Measurements from ENCODE around the gene TCTN3. TPM values are rescaled to one million over a fixed set of nuclear protein-coding genes. Genes with fewer than 3 reads are reported as not detected.
"Not testable (repeated sequence)": the region's sequence is repeated elsewhere in the genome, so short reads cannot be mapped to it uniquely, and the experiment has no call there.

TCTN3 gene
- total RNA-seq, 4 donors from 2014 or later, result 6.8 to 21.1 (median 16.7) TPM

DNA sequence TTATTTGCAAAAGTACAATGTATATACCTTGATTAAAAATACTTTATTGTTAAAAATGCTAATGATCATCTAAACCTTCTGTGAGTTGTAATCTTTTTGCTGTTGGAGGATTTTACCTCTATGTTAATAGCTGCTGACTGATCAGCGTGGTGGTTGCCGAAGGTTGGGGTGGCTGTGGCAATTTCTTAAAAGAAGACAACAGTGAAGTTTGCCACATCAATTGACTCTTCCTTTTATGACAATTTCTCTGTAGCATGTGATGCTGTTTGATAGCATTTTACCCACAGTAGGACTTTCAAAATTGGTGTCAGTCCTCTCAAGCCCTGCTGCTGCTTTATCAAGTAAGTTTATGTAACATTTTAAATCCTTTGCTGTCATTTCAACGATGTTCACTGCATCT lies 45.3 kb upstream of the TCTN3 start:
- TF ChIP-seq, protein P1, sequence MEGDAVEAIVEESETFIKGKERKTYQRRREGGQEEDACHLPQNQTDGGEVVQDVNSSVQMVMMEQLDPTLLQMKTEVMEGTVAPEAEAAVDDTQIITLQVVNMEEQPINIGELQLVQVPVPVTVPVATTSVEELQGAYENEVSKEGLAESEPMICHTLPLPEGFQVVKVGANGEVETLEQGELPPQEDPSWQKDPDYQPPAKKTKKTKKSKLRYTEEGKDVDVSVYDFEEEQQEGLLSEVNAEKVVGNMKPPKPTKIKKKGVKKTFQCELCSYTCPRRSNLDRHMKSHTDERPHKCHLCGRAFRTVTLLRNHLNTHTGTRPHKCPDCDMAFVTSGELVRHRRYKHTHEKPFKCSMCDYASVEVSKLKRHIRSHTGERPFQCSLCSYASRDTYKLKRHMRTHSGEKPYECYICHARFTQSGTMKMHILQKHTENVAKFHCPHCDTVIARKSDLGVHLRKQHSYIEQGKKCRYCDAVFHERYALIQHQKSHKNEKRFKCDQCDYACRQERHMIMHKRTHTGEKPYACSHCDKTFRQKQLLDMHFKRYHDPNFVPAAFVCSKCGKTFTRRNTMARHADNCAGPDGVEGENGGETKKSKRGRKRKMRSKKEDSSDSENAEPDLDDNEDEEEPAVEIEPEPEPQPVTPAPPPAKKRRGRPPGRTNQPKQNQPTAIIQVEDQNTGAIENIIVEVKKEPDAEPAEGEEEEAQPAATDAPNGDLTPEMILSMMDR (IDR thresholded peaks at IDR 0.05), result no peak
- TF ChIP-seq POLR2A (IDR thresholded peaks at IDR 0.05), result no peak
- WGBS, 2 donors, result 77 to 83% methylated on average over 3 of the region's 3 CpGs
- intact Hi-C loops (cut with DNase I), result no loop called here
- Histone ChIP-seq H3K4me3 (no peak overlapping the region), H3K4me1 (peaks cover 0 to 22% (median 0%) of the 10 kb centered on the region in 3 donors), H3K36me3 (no peaks in the 10 kb centered on the region), H3K9me3 (no peaks in the 10 kb centered on the region), H3K27me3 (no peaks in the 10 kb centered on the region), H3K27ac (no peak overlapping the region)
- no peak for DNase-seq

DNA sequence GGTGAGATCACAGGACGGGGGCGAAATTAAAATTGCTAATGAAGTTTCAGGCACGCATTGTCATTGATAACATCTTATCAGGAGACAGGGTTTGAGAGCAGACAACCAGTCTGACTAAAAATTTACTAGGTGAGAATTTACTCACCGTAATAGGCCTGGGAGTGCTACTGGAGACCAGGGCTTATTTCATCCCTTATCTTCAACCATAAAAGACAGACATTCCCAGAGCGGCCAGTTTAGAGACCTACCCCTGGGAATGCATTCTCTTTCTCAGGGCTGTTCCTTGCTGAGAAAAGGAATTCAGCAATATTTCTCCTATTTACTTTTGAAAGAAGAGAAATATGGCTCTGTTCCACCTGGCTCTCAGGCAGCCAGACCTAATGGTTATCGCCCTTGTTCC lies 39.2 kb upstream of the TCTN3 start:
- 92 to 96% methylated on average over 6 of the region's 6 CpGs for WGBS, 2 donors
- DNase-seq; intact Hi-C loops (cut with DNase I); H3K27ac ChIP-seq; H3K27me3 ChIP-seq; H3K4me1 ChIP-seq; H3K36me3 ChIP-seq; H3K4me3 ChIP-seq: not testable (repeated sequence)
- peaks cover 0 to 15% (median 10%) of the 10 kb centered on the region in 3 donors for H3K9me3 ChIP-seq

DNA sequence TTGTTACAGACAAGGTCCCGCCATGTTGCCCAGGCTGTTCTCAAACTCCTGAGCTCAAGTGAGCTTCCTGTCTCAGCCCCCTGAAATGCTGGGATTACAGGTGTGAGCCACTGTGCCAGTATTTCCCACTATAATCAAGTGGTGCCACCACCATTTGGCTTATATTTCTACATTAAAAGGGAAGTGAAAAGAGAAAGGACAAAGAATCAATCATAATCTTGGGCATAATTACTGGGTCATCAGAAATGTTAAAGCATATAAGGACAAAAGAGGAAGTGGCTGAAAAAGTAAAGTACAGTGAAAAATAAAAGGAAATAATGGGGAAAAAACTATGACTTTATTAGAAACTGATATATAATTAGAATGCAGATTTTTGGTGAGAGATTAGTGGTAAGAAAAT lies 36.5 kb upstream of the TCTN3 start:
- no peaks in the 10 kb centered on the region for H3K4me1 ChIP-seq
- H3K9me3 ChIP-seq, result peaks cover 0 to 15% (median 10%) of the 10 kb centered on the region in 3 donors
- TF ChIP-seq, protein P1 (IDR thresholded peaks at IDR 0.05), result no peak
- no peak for TF ChIP-seq POLR2A (IDR thresholded peaks at IDR 0.05)
- 62 to 70% methylated on average over 1 of the region's 1 CpG for WGBS, 2 donors
- intact Hi-C loops (cut with DNase I), result no loop called here
- no peak overlapping the region for H3K4me3 ChIP-seq
- peak overlapping the region in 3 of 4 donors; percentile 42 to 65 (median 57) for H3K27ac ChIP-seq
- H3K27me3 ChIP-seq, result no peaks in the 10 kb centered on the region
- H3K36me3 ChIP-seq, result no peaks in the 10 kb centered on the region
- no peak for DNase-seq

DNA sequence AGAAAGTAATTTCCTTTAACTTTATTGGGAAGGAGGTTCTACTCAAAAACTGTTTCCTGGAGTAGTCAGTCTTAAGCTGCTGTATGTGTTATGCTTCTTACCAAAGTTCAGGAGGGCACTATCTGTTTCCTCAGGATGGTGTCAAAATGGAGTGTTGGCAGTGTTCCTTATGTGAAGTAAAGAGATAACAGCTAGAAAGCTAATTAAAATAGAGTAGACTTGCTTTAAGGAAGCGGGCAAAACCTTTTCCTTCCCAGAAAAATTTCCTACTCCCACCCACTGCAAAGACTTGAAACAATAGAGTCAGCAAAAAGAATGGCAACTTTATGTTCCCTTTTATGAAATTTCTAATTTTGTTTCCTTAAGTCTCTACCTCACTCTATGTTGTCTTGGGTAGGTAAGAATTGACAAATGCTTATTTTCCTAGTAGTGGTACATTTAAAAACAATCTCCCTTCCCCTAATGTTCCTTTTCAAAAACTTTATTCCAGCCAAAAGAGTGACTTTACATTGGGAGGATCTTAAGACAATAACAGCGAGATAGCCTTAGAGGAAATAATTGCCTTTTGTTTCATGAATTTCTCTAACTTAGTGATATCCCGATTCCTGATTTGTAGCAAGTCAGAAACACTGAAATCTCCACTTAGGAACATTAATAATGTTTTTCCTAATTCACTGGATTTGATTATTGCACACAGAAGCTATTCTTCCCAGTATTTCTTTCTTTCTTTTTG lies 35.8 kb upstream of the TCTN3 start:
- Histone ChIP-seq H3K27me3 (no peaks in the 10 kb centered on the region), H3K36me3 (no peaks in the 10 kb centered on the region), H3K4me1 (no peaks in the 10 kb centered on the region), H3K27ac (peak overlapping the region in 3 of 4 donors; percentile 42 to 65 (median 57)), H3K9me3 (peaks cover 0 to 15% (median 10%) of the 10 kb centered on the region in 3 donors), H3K4me3 (no peak overlapping the region)
- no peak for DNase-seq
- intact Hi-C loops (cut with DNase I), result no loop called here
- 66 to 67% methylated on average over 3 of the region's 3 CpGs for WGBS, 2 donors
- TF ChIP-seq, protein P1 (IDR thresholded peaks at IDR 0.05), result no peak
- TF ChIP-seq POLR2A (IDR thresholded peaks at IDR 0.05), result no peak

DNA sequence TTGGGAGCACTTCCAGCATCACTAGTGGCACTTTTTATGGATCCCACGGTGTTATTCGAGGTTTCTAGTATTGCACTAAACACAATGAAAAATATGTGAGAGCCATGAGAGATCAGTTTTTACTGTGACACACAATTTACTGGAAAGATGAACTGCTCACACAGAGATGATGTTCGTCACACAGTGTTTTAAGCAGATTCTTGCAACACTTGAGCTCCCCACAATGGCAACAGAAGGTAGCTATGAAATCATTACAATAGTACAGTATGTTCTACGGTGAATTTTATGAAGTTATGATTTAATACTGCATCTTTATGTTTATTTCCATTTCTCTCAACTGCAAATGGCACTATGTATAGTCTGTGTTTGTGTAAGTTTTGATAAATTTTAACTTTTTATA lies 34.8 kb upstream of the TCTN3 start:
- no peaks in the 10 kb centered on the region for H3K4me1 ChIP-seq
- DNase-seq, result no peak
- intact Hi-C loops (cut with DNase I), result no loop called here
- peak overlapping the region in 1 of 4 donors; percentile 65 for H3K27ac ChIP-seq
- WGBS, 2 donors, result 49 to 51% methylated on average over 4 of the region's 4 CpGs
- TF ChIP-seq POLR2A (IDR thresholded peaks at IDR 0.05), result no peak
- TF ChIP-seq, protein P1 (IDR thresholded peaks at IDR 0.05), result peak in 1 of 6 experiments; percentile 22
- no peaks in the 10 kb centered on the region for H3K27me3 ChIP-seq
- no peaks in the 10 kb centered on the region for H3K36me3 ChIP-seq
- H3K9me3 ChIP-seq, result peaks cover 0 to 15% (median 10%) of the 10 kb centered on the region in 3 donors
- H3K4me3 ChIP-seq, result no peak overlapping the region

DNA sequence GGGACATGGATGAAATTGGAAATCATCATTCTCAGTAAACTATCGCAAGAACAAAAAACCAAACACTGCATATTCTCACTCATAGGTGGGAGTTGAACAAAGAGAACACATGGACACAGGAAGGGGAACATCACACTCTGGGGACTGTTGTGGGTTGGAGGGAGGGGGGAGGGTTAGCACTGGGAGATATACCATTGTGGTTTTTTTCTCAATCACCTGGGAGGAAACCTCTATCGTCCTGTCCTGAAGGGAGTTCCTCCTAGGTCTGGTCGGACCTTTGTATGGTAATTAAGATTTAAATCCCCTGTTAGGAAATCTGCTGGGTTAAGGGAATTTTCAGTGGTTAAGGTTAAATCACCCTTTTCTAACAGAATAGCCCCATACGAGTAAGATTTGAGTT lies 28.8 kb upstream of the TCTN3 start:
- H3K9me3 ChIP-seq; intact Hi-C loops (cut with DNase I); H3K36me3 ChIP-seq; DNase-seq; H3K27ac ChIP-seq; H3K27me3 ChIP-seq; H3K4me3 ChIP-seq: not testable (repeated sequence)
- 76 to 79% methylated on average over 4 of the region's 4 CpGs for WGBS, 2 donors
- H3K4me1 ChIP-seq, result peaks cover 0 to 20% (median 0%) of the 10 kb centered on the region in 3 donors

DNA sequence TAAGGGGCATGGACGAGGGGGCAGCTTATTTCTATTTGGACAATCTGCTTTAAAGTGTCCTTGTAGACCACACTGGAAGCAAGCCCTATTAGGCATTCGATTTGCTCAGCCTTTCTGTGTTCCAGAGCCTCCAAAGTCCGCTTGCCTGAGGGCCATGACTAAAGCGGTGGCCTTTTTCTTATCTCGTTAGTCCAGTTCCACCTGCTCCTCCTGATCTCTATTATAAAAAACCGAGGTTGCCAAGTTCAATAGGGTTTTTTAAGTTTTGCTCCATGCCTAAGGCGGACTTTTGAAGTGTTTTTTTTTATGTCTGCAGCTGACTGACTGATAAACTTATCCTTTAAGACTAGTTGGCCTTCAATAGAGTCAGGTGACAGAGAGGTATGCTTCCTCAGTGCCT lies 27.0 kb upstream of the TCTN3 start:
- H3K9me3 ChIP-seq; H3K36me3 ChIP-seq; H3K27ac ChIP-seq; DNase-seq; intact Hi-C loops (cut with DNase I); H3K4me3 ChIP-seq; H3K27me3 ChIP-seq: not testable (repeated sequence)
- peaks cover 0 to 26% (median 3%) of the 10 kb centered on the region in 3 donors for H3K4me1 ChIP-seq
- WGBS, 2 donors, result 48 to 75% methylated on average over 6 to 7 of the region's 7 CpGs

Data from esophagus squamous epithelium (tissue), 5 donors.